8988T (cell line): Measurements from ENCODE around the gene PPP1R15B.

ENCODE experiments used
- DNase-seq: peaks from one replicate; pipeline ENCODE4 v3.0.0; 2011

Gene PPP1R15B

DNA sequence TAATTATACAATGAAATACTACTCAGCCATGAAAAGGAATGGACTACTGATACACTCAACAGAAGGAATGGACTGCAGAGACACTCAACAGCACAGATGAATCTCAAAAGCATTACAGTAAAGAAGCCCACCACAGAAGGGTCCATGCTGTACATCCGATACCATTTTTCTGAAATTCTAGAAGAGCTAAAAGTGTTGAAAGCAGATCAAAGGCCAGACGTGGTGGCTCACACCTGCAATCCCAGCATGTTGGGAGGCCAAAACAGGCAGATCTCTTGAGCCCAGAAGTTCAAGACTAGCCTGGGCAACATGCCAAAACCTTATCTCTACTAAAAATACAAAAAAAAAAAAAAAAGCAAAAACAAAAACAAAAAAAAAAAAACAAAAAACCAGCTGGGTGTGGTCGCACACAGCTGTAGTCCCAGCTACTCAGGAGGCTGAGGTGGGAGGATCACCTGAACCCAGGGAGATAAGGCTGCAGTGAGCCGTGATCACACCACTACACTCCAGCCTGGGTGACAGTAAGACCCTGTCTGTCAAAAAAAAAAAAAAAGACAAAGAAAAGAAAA lies 15.5 kb downstream of the PPP1R15B start:
- no peak for DNase-seq

DNA sequence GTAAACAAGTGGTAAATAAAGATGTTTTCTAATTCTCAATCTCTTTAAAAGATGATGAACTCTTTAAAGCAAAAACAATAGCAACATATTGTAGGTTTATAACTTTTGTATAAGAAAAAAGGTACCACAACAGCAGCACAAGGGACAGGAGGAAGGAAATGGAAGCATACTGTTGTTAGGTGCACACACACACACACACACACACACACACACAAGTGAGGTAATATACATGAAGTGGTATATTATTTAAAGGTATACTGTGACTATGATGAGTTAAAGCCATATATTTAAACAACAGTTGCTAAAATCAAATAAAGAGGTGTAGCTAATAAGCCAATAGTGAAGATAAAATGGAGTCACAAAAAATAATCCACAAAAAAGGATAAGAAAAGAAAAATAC lies 20.0 kb downstream of the PPP1R15B start:
- DNase-seq: no peak

DNA sequence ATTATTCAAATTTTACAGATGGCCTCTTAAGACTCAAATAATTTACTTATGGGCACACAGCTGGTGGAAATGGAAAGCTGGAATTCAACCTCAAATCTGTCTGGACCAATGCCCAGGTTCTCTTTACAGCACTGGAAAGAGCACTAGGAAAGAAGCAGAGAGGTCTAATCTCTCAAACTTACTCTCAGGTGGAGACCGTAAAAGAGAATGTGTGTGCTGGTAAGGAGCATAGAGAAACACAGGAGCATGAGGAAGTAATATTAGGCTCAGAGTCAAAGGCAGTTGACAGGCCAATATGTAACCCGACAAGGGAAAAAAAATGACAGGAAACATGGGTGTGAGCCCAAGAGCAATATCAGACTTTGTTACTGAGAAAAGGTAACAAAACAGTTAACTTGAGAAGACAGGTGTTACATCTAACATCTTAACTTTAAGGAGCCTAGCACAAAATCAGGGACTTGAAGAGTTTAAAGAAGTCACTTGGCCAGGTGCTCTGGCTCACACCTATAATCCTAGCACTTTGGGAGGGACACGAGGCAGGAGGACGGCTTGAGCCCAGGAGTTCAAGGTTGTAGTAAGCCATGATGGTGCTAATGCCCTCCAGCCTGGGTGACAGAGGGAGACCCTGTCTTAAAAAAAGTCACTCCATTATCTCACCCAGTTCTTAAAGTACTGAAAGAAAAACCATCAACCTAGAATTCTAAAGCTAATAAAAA lies 20.7 kb downstream of the PPP1R15B start:
- DNase-seq: no peak

DNA sequence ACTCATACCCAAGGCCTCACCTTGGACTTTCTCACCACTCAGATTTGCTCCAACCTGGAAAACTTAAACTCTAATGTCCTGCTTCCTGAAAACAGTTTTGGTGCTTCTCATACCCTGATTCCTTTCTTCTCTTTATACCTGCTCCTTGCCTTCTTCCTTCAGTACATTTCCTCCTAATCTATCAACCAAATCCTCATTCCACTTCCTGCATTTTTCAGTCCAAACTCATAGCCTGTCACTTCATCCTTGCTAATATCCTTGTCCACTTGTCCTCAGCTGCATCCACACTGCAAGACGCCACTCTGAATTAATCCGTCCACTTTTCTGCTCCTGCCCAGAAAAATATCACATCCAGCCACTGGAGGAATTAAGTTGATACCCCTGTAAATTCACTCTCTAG lies 25.9 kb downstream of the PPP1R15B start:
- DNase-seq: no peak

DNA sequence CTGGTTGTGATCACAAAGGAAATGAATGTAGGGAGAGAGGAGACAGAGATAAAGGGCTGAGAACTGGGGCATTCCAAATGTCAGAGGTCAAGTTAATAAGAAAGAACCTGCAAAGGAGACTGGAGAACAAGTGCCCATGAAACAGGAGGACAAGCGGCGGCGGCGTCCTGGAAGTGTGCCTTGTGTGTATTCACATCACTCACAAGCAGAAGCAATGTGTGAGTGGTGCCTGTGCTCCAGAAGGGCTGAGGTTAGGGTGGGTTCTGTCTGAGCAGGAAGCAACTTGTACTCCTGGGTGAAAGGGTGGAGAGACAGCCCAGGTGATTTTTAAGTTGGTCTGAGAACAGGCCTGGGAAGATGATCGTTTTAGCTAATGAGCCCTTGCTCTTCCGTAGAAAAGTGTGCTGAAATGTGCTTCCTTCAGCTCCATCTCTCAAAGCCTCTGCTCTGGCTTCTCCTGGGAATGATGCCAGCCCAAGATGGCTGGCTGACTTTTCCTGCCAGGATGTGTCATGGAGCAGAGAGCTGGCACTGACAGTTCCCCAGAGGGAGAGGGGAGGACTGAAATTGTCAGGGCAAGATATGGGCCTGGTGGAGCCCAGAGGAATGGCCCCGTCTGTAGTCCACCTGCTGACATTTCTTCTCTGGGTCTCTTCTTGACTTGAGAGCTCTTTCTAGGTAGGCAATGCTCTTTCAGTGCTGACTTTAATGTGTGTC lies 26.8 kb downstream of the PPP1R15B start:
- no peak for DNase-seq

DNA sequence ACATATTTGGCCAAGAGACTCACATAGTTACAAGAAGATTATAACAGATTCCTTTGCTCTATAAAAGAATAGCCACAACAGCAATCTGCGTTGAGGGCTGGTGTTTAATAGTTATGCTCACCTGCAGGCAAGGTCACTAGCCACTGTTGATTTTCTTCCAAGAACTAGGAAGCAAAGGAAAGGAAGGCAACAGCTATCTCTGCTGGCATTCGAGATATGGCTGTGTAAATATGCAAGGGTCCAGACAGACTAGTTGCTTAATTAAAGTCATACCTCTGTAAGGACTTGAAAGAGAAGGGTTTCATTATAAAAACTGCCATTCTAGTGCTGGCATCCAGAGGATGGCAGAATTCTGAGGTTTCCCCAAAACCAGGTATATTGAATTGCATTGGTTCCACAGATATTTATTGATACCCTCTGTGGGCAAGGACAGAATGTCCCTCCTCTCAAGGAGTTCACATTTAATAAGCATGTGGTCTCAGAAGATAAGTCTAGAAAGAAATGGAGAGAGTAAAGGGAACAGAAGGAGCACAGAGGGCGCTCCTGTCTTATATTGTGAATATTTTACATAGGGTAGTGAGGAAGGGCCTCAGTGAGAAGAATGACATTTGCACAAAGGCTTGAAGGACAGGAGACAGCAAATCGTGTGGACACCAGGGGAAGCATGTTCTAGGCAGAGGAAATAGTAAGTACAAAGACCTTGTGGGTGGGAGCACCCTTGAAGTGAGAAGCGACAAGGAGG lies 28.3 kb downstream of the PPP1R15B start:
- DNase-seq: no peak

DNA sequence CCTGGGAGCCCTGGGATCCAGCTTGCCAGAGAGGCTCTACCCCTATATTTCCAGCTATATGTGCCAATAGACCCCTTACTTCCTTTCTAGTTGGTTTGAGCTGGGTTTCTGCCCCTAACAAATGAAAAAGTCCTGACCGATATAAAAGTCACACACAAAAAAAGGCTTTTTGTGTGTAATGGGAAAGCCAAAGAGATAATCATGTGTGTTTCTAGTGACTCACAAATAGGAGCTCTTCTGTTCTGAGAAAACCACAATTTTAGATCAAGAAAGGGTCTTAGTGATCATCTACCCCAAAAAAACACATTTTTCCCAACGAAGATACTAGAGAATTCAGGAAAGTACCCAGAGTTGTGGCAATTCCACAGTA lies 28.9 kb downstream of the PPP1R15B start:
- no peak for DNase-seq

DNA sequence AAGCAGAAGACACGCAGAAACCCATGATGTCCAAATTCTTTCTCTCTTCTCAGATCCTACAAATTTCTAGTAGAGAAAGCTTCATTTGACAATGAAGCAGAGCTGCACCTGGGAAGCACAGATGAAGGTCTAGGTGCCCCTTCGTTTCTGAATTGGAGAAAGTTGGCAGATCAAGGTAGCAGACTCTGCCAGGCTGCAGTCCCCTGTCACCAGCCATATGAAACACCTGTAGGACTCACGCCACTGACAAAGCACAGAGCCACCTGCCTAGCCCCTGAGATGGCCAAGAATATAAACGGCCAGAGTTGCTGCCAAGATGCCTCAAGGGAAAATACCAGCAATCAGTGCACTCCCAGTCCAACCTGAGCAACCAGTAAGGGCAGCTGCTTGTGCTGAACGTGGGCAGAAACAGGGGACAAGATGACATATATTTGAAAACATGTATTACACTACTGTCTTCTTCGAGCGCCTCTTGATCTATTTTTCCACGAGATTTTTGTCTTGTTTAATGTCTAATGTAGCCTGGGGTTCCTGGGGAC lies 31.3 kb downstream of the PPP1R15B start:
- DNase-seq: no peak

DNA sequence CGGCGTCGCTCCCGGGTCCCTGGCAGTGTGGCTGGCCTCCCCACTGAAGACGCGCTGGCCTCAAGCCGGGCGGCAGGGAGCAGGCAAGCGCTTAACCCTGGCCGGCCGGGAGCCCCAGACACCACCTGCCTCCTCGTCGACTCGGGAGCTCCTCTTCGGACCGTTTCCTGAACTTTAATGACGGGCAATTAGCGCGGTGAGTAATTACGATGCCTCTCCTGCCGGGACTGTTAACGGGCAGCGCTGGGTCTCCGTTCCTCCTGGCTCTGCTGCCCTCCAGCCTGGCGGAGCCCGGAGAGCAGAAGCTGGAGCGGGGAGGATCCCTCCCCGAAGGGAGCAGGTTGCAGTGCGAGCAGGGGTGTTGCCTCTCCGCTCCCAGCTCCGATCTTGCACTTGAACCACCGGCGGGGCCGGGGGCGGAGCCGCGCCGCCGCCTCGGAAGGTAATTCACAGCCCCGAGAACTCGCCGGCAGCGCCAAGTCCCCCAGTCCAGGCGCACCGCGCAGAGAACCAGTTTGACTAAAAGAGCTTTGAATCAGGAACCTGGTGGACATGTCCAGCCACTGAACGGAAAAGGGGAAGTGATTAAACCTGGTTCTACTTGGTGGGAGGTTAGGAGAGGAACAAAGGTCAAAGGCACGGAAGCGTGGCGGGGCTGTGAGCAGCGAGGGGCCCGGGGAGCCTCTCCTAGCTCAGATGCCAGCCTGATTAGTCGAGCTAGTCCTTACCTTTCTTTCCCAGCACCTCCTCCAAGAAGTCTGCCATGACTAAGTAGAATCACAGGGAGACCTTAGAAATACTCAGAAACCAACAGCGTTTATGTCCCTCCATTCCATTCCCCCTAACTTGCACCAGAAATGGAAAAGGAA lies 33.6 kb downstream of the PPP1R15B start:
- DNase-seq: peak; percentile 47

DNA sequence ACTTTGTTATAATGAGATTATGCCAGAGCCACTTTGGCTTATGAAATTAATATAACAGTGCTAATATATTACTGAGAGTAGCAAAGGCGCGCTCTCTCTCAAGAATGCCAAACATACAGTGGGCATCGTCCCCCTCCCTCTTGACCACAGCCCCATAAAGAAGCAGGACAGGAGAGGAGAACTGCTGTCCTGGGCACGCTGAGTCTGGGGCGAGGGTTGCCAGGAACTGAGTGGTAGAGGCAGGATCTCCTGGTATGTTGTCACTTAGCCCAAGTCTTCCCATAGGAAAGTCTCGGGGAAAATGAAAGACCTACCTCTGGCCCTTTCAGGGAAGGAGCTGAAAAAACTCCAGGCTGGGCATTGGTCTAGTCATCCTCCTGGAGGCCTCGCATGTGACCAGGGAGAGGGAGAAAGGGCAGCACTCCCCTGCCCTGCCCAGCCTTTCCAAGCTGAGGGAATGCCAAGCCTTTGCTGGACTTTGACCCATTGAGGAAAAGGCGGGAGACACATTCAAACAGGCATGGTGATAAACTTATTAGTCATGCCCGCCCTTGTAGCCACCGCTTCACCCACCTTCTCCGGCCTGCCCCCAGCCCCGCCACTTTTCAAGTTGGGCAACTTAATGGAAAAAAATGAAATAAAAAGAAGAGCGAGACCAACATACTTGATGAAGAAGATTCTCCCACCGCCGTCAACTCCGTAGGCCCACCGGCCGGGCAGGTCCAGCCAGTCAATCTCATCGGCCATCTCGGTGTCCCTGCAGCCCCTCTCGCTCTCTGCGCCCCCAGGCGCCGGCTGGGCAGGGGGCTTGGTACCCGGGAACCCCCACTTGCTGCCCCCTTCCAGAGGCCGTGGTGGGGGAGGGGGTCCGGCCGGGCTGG lies 34.5 kb downstream of the PPP1R15B start:
- no peak for DNase-seq

DNA sequence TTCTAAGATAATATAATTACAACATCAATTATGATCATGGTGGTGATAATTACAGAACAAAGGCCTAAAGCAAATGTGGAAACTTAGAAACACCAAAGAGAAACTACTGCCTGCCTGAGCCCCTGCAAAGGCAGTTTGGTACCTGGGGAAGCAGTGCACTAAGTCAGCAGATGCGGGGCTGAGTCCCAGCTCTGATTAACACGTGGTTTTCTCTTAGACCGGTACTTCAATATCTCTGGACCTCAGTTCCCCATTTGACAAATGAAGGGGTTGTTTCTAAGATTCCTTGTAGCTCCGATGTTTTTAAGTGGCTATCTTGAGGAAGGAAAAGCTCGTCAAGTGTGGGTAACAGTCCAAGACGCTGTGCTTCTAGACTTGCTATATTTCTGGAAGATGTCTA lies 35.2 kb downstream of the PPP1R15B start:
- no peak for DNase-seq

DNA sequence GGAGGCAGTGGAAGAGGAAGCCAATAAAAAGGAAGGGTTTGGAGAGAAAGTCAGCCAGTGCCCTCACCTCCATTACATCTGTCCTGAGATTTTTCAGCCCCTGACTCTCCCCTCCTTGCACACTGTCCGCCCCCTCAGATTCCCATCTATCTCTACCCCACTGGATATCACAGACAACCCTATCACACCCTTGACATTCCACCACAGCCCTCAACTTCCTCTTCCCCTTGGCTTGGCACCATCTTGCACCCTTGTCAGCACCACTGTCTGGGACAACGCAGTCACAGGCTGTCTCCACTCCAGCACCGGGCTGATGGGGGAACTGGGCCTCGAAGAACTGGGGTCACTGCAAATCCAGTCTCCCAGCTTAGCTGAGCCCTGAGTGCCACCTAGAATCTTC lies 37.7 kb downstream of the PPP1R15B start:
- no peak for DNase-seq

DNA sequence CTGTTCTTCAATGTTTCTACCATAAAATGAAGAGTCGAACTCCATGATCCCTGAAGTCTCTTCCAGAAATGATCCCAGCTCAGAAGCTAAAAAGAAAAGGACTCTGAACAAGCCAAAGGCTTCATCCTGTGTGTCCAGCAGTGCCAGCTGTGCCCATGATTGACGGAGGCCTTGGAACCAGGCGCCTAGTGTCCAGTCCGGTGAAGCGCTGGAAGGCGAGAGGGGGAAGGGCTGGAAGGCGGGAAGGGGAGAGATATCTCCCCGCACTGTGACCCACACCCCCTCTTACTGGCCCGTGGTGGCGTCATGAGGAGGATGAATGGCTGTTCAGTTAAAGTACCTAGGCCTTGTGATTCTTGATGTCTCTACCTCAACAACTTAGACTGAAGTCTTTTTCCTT lies 41.4 kb downstream of the PPP1R15B start:
- DNase-seq: no peak

DNA sequence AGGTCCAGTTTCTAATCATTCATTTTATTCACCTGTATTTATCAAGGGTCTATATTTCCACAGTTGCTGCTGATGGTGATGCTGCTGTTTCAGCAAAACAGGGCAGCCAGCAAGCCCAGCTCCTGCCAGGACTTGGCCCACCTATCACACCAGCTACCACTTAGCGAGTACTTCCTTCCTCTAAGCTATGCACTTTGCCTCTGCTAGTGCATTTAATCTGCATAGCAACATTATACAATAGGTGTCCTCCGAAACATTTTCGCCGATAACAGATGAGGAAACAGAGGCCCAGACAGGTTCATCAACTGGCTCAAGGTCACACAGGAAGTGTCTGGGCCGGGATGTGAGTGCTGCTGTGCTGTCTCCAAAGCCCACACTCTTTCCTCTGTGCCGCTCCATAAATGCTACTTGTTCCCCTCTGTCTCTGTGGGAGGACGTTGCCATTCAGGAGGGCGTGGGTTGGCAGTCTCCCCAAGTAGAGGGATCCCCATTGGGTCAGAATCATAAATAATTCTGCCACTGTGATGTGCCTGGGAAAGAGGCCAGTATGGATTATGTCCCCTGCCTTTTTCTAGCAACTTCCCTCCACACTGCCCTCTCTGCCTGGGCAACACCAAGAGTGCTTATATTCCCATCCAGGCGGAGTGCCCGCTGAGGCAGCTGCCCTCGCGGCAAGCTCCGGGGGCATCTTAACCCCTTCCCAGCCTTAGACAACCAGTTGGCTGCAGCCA lies 42.5 kb downstream of the PPP1R15B start:
- no peak for DNase-seq

DNA sequence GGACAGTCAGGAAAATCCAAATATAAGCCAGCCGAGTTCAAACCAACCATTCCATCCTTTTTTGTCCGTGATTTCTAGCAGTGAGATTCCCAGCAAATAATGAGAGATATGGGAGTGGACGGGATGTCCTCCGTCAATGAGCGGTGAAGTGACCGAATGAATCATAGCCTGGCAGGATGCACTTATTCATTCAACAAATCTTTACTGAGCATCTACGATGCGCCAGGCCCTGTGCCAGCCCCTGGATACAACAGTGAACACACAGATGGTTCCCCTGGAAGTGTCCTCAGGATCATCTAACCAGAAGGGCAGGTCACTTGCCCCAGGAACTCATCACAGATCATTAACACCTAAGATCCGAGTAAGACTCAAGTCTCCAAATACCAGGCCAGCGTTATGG lies 43.7 kb downstream of the PPP1R15B start:
- no peak for DNase-seq

DNA sequence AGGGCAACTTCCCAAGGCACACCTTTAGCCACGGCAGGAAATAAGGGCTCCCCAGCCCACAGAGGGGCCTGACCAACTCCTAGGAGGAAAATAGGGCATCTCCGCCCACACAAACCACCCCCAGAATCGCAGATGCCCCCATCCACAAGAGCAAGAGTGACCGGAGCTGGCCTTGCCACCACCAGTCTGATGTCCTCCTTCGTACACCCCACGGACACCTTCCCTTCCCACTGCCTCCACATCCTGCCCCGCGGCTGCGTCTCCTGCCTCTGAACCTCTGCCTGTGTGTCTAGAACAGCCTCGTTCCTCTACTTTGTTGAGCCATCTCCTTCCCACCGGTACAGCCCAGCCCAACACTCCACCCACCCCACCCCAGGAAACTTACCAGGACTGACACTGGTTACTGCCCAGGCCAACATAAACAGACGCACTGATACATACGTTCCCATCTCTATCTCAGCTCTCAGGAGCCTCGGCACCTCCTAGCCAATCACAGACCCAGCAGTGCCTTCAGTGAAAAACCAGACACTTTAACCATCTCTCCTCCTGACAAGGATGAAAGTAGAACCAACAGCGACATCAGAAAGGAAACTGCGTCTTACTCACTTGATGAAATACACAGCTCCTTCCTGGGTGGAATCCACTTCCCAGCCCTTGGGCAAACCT lies 44.3 kb downstream of the PPP1R15B start:
- no peak for DNase-seq

DNA sequence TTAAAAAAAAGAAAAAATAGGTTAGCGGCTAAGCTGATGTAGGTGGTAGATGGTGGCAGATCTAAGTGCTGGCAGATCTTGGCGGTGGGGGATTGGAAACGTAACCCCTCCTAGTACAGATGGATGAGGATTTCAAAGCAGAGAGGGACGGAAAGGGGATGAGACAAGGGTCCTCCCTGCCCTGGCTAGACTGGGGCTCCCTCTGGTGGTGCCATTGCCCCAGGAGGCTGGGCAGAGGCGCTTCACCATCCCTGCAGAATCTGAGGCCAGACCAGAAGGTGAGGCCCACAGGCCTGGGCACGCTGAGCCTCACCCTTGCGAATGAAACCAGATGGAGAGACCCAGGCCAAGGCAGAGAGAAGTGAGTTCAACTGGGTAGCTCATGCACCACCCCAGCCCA lies 44.9 kb downstream of the PPP1R15B start:
- peak; percentile 67 for DNase-seq

DNA sequence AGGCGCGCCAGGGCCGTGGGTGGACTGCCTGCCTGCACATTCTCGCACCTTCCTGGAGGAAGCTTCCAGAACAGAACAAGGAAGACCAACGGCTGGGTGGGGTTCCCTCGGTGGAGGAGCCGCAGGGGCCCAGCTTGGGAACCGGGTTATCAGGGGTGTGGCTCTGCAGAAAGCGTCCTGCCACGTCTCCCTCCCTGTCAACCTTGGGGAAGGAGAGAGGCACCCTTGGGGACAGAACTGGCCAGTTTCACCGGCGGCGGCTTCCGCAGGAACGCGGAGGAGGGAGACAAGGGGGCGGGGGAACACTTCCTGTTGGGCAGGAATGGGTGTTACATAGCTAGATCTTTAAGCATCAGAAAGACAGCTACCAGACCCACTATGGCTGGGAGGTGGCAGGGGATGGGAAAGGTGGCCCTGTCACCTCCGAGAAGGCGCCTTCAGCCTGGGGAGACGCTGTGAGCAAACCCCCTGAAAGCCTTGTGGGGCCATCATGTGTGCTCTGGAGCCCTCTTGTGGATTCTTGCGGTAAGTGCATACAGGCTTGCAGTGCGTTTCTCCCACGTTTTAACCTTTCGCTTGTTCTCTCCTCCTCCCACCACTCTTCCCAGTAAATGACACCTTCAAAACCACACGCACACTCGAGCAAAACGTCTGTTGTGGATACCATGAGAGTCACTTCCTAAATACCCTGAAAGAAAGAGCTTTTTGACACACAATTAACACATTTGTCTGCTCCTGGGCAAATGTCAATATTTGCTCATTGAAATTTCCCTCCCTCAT lies 48.1 kb downstream of the PPP1R15B start:
- no peak for DNase-seq

DNA sequence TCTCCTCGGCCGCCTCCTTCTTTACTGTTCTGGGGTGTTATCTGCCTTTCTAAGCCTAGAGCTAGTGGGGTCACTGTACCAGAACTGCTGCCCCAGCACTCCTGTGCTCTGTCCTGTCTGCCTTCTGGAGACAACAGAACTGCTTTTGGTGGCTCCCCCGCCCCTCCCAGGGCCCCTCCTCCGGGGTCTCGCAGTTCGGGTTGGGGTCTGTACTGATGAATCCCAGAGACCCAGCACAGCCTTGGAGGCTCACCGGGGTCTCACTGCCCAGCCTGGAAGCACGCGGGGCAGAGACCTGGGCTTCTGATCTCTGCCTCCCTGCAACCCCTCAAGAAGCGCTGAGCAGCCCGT lies 48.7 kb downstream of the PPP1R15B start:
- no peak for DNase-seq
